Endothelial cell of umbilical vein (primary cell): ENCODE measurements around the gene PRB4.

ENCODE experiments used
- CTCF ChIP-seq, 2 donors: IDR thresholded peaks; 1 replicate in 1 of 2; 2 replicates in 1 of 2; pipeline ENCODE4 v1.5.1; 2011; ENCODE audit warnings: low read length in 2 of 2, mild to moderate bottlenecking in 2 of 2, moderate library complexity in 2 of 2, control low read depth in 1 of 2, inconsistent platforms in 1 of 2, low read depth in 1 of 2; ENCODE audit not compliant: insufficient read depth in 1 of 2; ENCODE audit errors: extremely low read depth in 1 of 2
- EZH2 ChIP-seq: IDR thresholded peaks from 2 replicates; pipeline ENCODE4 v1.6.1; 2012; ENCODE audit warnings: borderline replicate concordance, low read depth, mild to moderate bottlenecking, moderate library complexity, low read length, inconsistent platforms; ENCODE audit not compliant: severe bottlenecking
- FOS ChIP-seq: IDR thresholded peaks from 2 replicates; pipeline ENCODE4 v1.6.1; 2011; ENCODE audit warnings: mild to moderate bottlenecking, low read length, moderate library complexity, borderline replicate concordance; ENCODE audit not compliant: insufficient read depth
- JUN ChIP-seq: IDR thresholded peaks from 2 replicates; pipeline ENCODE4 v1.6.1; 2011; ENCODE audit warnings: borderline replicate concordance, low read depth; ENCODE audit not compliant: insufficient read length, insufficient read depth
- MAX ChIP-seq: IDR thresholded peaks from 2 replicates; pipeline ENCODE4 v1.6.1; 2011; ENCODE audit not compliant: insufficient read depth, insufficient read length
- POLR2A ChIP-seq: IDR thresholded peaks from 2 replicates; pipeline ENCODE4 v1.6.1; 2012; ENCODE audit warnings: low read depth, mild to moderate bottlenecking, control low read depth, low read length
- POLR2AphosphoS5 ChIP-seq: IDR thresholded peaks from 2 replicates; pipeline ENCODE4 v1.6.1; 2012; ENCODE audit warnings: low read depth, mild to moderate bottlenecking, control low read depth, low read length, moderate library complexity; ENCODE audit not compliant: insufficient read depth

GRCh38 chr12:11264501-11264900 is 45.7 kb downstream of the PRB4 start:
- TF ChIP-seq CTCF (IDR thresholded peaks at IDR 0.05; ENCODE audit: extremely low read depth in 1 of 2, insufficient read depth in 1 of 2, low read depth in 1 of 2, low read length in 2 of 2) (no peak), POLR2AphosphoS5 (no peak), POLR2A (no peak), MAX (no peak), EZH2 (no peak), JUN (no peak), FOS (no peak)
